Caco-2 (cell line): ENCODE results near the gene GADD45G. TPM values are rescaled to one million over a fixed set of nuclear protein-coding genes. Genes with fewer than 3 reads are reported as not detected.

Source experiments
- BruUV-seq: library from RNA; stranded (reverse); fragments of 400-500 nt; replicated peaks from 2 replicates; lab custom pipeline; 2021; lab: Mats Ljungman, UMichigan
- CTCF ChIA-PET: fragments of 300-600 bp; sonication (Branson Sonifier 250); formaldehyde crosslinking; loops from one replicate; lab custom pipeline; 2022; ENCODE audit warnings: antibody characterized with exemption; lab: Charles Lee
- POLR2A ChIA-PET: fragments of 300-600 bp; sonication (Branson Sonifier 250); formaldehyde crosslinking; loops from one replicate; lab custom pipeline; 2022; ENCODE audit warnings: antibody characterized with exemption; lab: Charles Lee
- DNase-seq, 2 experiments: peaks; one replicate each; pipeline versions ENCODE4 v3.0.0 to v3.0.0-alpha.2; 2020 to 2022
- H3K27me3 ChIP-seq: replicated peaks from 2 replicates; pipeline ENCODE4 v1.6.0; 2011; ENCODE audit warnings: low read length; ENCODE audit not compliant: control insufficient read depth, insufficient read depth
- H3K36me3 ChIP-seq: 2 replicates; pipeline ENCODE4 v1.5.1; 2011; ENCODE audit warnings: low read length; ENCODE audit not compliant: control insufficient read depth, insufficient read depth
- H3K4me1 ChIP-seq: fragments of 250-450 bp; sonication (Bioruptor Pico); 2 replicates; pipeline ENCODE4 v1.5.1; 2020; ENCODE audit warnings: mild to moderate bottlenecking
- H3K4me3 ChIP-seq: 2 replicates; pipeline ENCODE4 v1.5.1; 2011; ENCODE audit warnings: low read depth, mild to moderate bottlenecking, control low read depth, low read length
- H3K9me3 ChIP-seq: fragments of 250-450 bp; sonication (Bioruptor Pico); 2 replicates; pipeline ENCODE4 v1.5.1; 2020; ENCODE audit warnings: mild to moderate bottlenecking, moderate library complexity
- H3K27ac Mint-ChIP-seq: one replicate; pipeline ENCODE4 v1.8.0; 2022; ENCODE audit warnings: mixed read lengths; ENCODE audit not compliant: unreplicated experiment
- H3K27me3 Mint-ChIP-seq: one replicate; pipeline ENCODE4 v1.8.0; 2022; ENCODE audit warnings: mixed read lengths; ENCODE audit not compliant: insufficient read depth, unreplicated experiment
- H3K36me3 Mint-ChIP-seq: one replicate; pipeline ENCODE4 v1.8.0; 2022; ENCODE audit warnings: mild to moderate bottlenecking, mixed read lengths; ENCODE audit not compliant: insufficient read depth, unreplicated experiment
- H3K4me1 Mint-ChIP-seq: one replicate; pipeline ENCODE4 v1.8.0; 2022; ENCODE audit warnings: low read depth, mixed read lengths; ENCODE audit not compliant: unreplicated experiment
- H3K4me3 Mint-ChIP-seq: one replicate; pipeline ENCODE4 v1.8.0; 2022; ENCODE audit warnings: mild to moderate bottlenecking, moderate library complexity, mixed read lengths; ENCODE audit not compliant: unreplicated experiment
- H3K9me3 Mint-ChIP-seq: one replicate; pipeline ENCODE4 v1.8.0; 2022; ENCODE audit warnings: mixed read lengths; ENCODE audit not compliant: unreplicated experiment
- intact Hi-C: fragments of 100-400 bp; cut with micrococcal nuclease; formaldehyde crosslinking; loops from one replicate; pipeline ENCODE4 v1.10.0; 2022; ENCODE audit not compliant: unreplicated experiment
- total RNA-seq: library from RNA; stranded (reverse); gene quantifications from 2 replicates; pipeline ENCODE4 v1.2.3, GENCODE V29; 2022
- TF ChIP-seq, protein P1 (sequence below), 2 experiments: fragments of 200-600 bp in 1 of 2; IDR thresholded peaks; 1 replicate in 1 of 2; 2 replicates in 1 of 2; pipeline versions ENCODE4 v1.5.1 to v1.8.0; 2011 to 2022; ENCODE audit warnings: antibody characterized with exemption in 1 of 2, control low read depth in 1 of 2, inconsistent platforms in 1 of 2, low read depth in 1 of 2, low read length in 1 of 2, mild to moderate bottlenecking in 1 of 2, moderate library complexity in 1 of 2; ENCODE audit not compliant: insufficient read depth in 1 of 2, severe bottlenecking in 1 of 2, unreplicated experiment in 1 of 2

GADD45G gene
- total RNA-seq, 1 experiment from 2014 or later, result 3.7 TPM

DNA sequence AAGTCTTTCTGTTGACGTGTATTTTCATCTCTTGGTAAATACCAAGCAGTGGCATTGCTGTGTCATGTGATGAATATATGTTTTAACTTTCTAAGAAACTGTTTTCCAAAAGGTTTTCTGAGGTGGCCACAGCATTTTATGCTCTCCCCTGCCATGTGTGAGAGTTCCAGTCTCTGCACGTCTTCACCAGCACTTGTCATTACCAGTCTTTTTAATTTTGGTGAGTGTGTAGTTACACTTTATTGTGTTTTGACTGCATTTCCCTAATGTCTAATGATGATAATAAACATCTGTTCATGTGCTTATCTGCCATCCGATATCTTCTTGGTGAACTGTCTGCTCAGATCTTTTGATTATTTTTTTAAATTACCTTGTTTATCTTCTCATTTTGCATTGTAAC, 27.4 kb upstream of the GADD45G start:
- POLR2A ChIA-PET, result no interaction called here
- Histone ChIP-seq H3K27me3 (no peaks in the 10 kb centered on the region), H3K36me3 (no peaks in the 10 kb centered on the region), H3K4me3 (no peak overlapping the region), H3K9me3 (no peaks in the 10 kb centered on the region), H3K4me1 (no peaks in the 10 kb centered on the region)
- TF ChIP-seq, protein P1, sequence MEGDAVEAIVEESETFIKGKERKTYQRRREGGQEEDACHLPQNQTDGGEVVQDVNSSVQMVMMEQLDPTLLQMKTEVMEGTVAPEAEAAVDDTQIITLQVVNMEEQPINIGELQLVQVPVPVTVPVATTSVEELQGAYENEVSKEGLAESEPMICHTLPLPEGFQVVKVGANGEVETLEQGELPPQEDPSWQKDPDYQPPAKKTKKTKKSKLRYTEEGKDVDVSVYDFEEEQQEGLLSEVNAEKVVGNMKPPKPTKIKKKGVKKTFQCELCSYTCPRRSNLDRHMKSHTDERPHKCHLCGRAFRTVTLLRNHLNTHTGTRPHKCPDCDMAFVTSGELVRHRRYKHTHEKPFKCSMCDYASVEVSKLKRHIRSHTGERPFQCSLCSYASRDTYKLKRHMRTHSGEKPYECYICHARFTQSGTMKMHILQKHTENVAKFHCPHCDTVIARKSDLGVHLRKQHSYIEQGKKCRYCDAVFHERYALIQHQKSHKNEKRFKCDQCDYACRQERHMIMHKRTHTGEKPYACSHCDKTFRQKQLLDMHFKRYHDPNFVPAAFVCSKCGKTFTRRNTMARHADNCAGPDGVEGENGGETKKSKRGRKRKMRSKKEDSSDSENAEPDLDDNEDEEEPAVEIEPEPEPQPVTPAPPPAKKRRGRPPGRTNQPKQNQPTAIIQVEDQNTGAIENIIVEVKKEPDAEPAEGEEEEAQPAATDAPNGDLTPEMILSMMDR (IDR thresholded peaks at IDR 0.05; ENCODE audit: insufficient read depth in 1 of 2, low read depth in 1 of 2, low read length in 1 of 2, severe bottlenecking in 1 of 2, unreplicated experiment in 1 of 2), result no peak
- BruUV-seq, result no TSS peak
- intact Hi-C loops, result no loop called here
- Mint-ChIP-seq H3K4me3 (no peak overlapping the region), H3K4me1 (no peaks in the 10 kb centered on the region), H3K27ac (no peak overlapping the region), H3K27me3 (no peaks in the 10 kb centered on the region), H3K9me3 (no peaks in the 10 kb centered on the region), H3K36me3 (no peaks in the 10 kb centered on the region)
- CTCF ChIA-PET, result no interaction called here
- DNase-seq, result no peak

DNA sequence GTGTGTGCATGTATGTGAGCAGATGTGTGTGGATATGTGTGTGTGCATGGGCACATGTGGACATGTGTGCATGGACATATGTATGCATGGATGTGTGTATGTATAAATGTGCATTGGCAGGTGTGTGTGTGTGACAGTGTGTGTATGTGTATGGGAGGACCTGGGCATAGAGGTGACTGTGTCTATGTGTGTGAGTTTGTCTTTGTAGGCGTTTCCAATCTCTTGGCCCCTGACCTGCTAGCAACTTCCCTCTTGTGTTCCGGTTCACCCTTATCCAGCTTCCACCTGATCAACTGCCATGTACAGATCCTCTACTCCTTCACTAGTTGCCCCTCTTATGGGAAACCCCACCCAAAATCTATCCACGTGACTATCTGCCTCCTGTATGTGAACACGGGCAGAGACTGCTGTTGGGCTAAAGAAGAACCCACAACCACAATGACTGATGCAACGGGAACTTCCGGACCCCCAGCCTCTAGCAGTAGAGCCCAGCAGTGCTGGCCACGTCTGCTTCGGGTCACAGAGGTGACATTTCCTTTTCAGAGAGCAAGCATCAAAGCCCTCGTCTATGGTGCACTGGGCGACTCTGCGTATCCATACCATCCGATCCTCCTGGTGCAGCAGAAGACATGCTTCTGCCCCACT, 24.9 kb upstream of the GADD45G start:
- TF ChIP-seq, protein P1 (IDR thresholded peaks at IDR 0.05; ENCODE audit: insufficient read depth in 1 of 2, low read depth in 1 of 2, low read length in 1 of 2, severe bottlenecking in 1 of 2, unreplicated experiment in 1 of 2), result no peak
- H3K36me3 Mint-ChIP-seq, result no peaks in the 10 kb centered on the region
- intact Hi-C loops, result no loop called here
- H3K36me3 ChIP-seq, result no peaks in the 10 kb centered on the region
- H3K27me3 ChIP-seq, result no peaks in the 10 kb centered on the region
- no peak overlapping the region for H3K27ac Mint-ChIP-seq
- CTCF ChIA-PET, result no interaction called here
- POLR2A ChIA-PET, result no interaction called here
- no peaks in the 10 kb centered on the region for H3K4me1 Mint-ChIP-seq
- H3K4me1 ChIP-seq, result no peaks in the 10 kb centered on the region
- no peaks in the 10 kb centered on the region for H3K9me3 ChIP-seq
- DNase-seq, result no peak
- H3K4me3 ChIP-seq, result no peak overlapping the region
- H3K4me3 Mint-ChIP-seq, result no peak overlapping the region
- BruUV-seq, result no TSS peak
- no peaks in the 10 kb centered on the region for H3K27me3 Mint-ChIP-seq
- peaks cover 13% of the 10 kb centered on the region for H3K9me3 Mint-ChIP-seq

DNA sequence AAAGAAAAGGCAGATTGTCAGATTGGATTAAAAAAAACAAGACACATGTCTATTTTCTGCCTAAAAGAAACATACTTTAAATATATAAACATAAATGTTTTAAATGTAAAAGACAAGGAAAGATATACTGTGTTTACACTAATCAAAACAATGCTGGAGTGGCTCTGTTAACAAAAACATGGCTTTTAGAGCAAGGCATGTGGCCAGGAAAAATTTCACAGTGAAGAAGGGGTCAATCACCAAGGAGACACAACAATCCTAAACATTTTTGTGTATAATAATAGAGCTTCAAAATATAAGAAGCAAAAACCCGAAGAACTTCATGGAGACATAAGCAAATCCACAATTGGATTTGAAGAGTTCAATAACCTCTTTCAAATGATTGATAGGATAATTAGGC, 18.5 kb upstream of the GADD45G start:
- POLR2A ChIA-PET, result no interaction called here

More for the DNA sequence above, 18.5 kb upstream of the GADD45G start:
- TF ChIP-seq, protein P1 (IDR thresholded peaks at IDR 0.05; ENCODE audit: insufficient read depth in 1 of 2, low read depth in 1 of 2, low read length in 1 of 2, severe bottlenecking in 1 of 2, unreplicated experiment in 1 of 2), result no peak
- peaks cover 13% of the 10 kb centered on the region for H3K9me3 Mint-ChIP-seq
- no peaks in the 10 kb centered on the region for H3K4me1 Mint-ChIP-seq
- CTCF ChIA-PET, result no interaction called here
- intact Hi-C loops, result no loop called here
- no peaks in the 10 kb centered on the region for H3K27me3 Mint-ChIP-seq
- H3K9me3 ChIP-seq, result no peaks in the 10 kb centered on the region
- H3K4me1 ChIP-seq, result no peaks in the 10 kb centered on the region
- H3K27ac Mint-ChIP-seq, result no peak overlapping the region
- H3K4me3 Mint-ChIP-seq, result no peak overlapping the region
- no peaks in the 10 kb centered on the region for H3K36me3 Mint-ChIP-seq
- H3K4me3 ChIP-seq, result no peak overlapping the region
- BruUV-seq, result no TSS peak
- H3K27me3 ChIP-seq, result no peaks in the 10 kb centered on the region
- no peak for DNase-seq
- H3K36me3 ChIP-seq, result no peaks in the 10 kb centered on the region
